DND-41 (cell line): ENCODE data around the gene EYA4.
"Not testable (repeated sequence)": the region's sequence is repeated elsewhere in the genome, so short reads cannot be mapped to it uniquely, and the experiment has no call there.

Experiments
- EZH2 ChIP-seq: IDR thresholded peaks from 3 replicates; pipeline ENCODE4 v1.6.1; 2012; ENCODE audit warnings: borderline replicate concordance, low read depth, mild to moderate bottlenecking, moderate library complexity, low read length, inconsistent platforms; ENCODE audit not compliant: severe bottlenecking
- TF ChIP-seq, protein P1 (sequence below): IDR thresholded peaks from 2 replicates; pipeline ENCODE4 v1.5.1; 2012; ENCODE audit warnings: borderline replicate concordance, low read length, moderate library complexity, mild to moderate bottlenecking; ENCODE audit not compliant: poor library complexity, severe bottlenecking; ENCODE audit errors: extremely low read depth

DNA sequence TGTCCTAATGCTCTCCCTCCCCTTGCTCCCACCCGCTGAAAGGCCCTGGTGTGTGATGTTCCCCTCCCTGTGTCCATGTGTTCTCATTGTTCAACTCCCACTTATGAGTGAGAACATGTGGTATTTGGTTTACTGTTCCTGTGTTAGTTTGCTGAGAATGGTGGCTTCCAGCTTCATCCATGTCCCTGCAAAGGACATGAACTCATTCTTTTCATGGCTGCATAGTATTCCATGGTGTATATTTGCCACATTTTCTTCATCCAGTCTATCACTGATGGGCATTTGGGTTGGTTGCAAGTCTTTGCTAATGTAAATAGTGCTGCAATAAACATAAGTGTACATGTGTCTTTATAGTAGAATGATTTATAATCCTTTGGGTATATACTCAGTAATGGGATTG lies 313.0 kb downstream of the EYA4 start:
- TF ChIP-seq, protein P1, sequence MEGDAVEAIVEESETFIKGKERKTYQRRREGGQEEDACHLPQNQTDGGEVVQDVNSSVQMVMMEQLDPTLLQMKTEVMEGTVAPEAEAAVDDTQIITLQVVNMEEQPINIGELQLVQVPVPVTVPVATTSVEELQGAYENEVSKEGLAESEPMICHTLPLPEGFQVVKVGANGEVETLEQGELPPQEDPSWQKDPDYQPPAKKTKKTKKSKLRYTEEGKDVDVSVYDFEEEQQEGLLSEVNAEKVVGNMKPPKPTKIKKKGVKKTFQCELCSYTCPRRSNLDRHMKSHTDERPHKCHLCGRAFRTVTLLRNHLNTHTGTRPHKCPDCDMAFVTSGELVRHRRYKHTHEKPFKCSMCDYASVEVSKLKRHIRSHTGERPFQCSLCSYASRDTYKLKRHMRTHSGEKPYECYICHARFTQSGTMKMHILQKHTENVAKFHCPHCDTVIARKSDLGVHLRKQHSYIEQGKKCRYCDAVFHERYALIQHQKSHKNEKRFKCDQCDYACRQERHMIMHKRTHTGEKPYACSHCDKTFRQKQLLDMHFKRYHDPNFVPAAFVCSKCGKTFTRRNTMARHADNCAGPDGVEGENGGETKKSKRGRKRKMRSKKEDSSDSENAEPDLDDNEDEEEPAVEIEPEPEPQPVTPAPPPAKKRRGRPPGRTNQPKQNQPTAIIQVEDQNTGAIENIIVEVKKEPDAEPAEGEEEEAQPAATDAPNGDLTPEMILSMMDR: not testable (repeated sequence)
- not testable (repeated sequence) for TF ChIP-seq EZH2
